Trophoblast cell (in vitro differentiated cells and primary cell): ENCODE data around the gene ZMYND12. TPM values are rescaled to one million over a fixed set of nuclear protein-coding genes. Genes with fewer than 3 reads are reported as not detected.
"Not testable (repeated sequence)": the region's sequence is repeated elsewhere in the genome, so short reads cannot be mapped to it uniquely, and the experiment has no call there.

ENCODE experiments used
- DNase-seq, 2 donors: peaks; one replicate each; pipeline ENCODE4 v3.0.0-alpha.2; 2016
- H2AFZ ChIP-seq: 2 replicates; pipeline ENCODE4 v1.6.1; 2013; ENCODE audit warnings: low read length, moderate library complexity, mild to moderate bottlenecking; ENCODE audit not compliant: insufficient read depth, poor library complexity
- H2AK5ac ChIP-seq: 2 replicates; pipeline ENCODE4 v1.6.1; 2013; ENCODE audit warnings: mild to moderate bottlenecking, low read length
- H2BK120ac ChIP-seq: 2 replicates; pipeline ENCODE4 v1.6.1; 2013; ENCODE audit warnings: low read length, mild to moderate bottlenecking, moderate library complexity; ENCODE audit not compliant: insufficient read depth, poor library complexity
- H2BK12ac ChIP-seq: 2 replicates; pipeline ENCODE4 v1.6.1; 2013; ENCODE audit warnings: mild to moderate bottlenecking, low read length, moderate library complexity
- H2BK5ac ChIP-seq: 2 replicates; pipeline ENCODE4 v1.6.1; 2013; ENCODE audit warnings: low read length, low read depth, moderate library complexity, mild to moderate bottlenecking; ENCODE audit not compliant: poor library complexity
- H3K14ac ChIP-seq: 2 replicates; pipeline ENCODE4 v1.6.1; 2013; ENCODE audit warnings: mild to moderate bottlenecking, low read length
- H3K18ac ChIP-seq: 2 replicates; pipeline ENCODE4 v1.6.1; 2013; ENCODE audit warnings: mild to moderate bottlenecking, low read length
- H3K23ac ChIP-seq: 2 replicates; pipeline ENCODE4 v1.6.1; 2013; ENCODE audit warnings: low read length
- H3K27ac ChIP-seq: 2 replicates; pipeline ENCODE4 v1.5.1; 2013; ENCODE audit warnings: low read depth, mild to moderate bottlenecking, inconsistent platforms, low read length, moderate library complexity
- H3K27me3 ChIP-seq: 2 replicates; pipeline ENCODE4 v1.6.1; 2013; ENCODE audit warnings: inconsistent platforms, mild to moderate bottlenecking, low read length, moderate library complexity; ENCODE audit not compliant: insufficient read depth
- H3K36me3 ChIP-seq, 2 experiments: 1 replicate in 1 of 2; 2 replicates in 1 of 2; pipeline ENCODE4 v1.6.1; 2013; ENCODE audit warnings: low read length in 2 of 2, mild to moderate bottlenecking in 2 of 2, moderate library complexity in 1 of 2; ENCODE audit not compliant: insufficient read depth in 2 of 2, control insufficient read depth in 1 of 2
- H3K4ac ChIP-seq: 2 replicates; pipeline ENCODE4 v1.6.1; 2013; ENCODE audit warnings: low read depth, mild to moderate bottlenecking, low read length, moderate library complexity
- H3K4me1 ChIP-seq, 2 experiments: 1 replicate in 1 of 2; 2 replicates in 1 of 2; pipeline ENCODE4 v1.6.1; 2013; ENCODE audit warnings: low read length in 2 of 2, mild to moderate bottlenecking in 2 of 2, moderate library complexity in 1 of 2; ENCODE audit not compliant: insufficient read depth in 2 of 2, control insufficient read depth in 1 of 2
- H3K4me2 ChIP-seq: 2 replicates; pipeline ENCODE4 v1.6.1; 2013; ENCODE audit warnings: inconsistent platforms, mild to moderate bottlenecking, low read length, moderate library complexity
- H3K4me3 ChIP-seq: 2 replicates; pipeline ENCODE4 v1.5.1; 2013; ENCODE audit warnings: mild to moderate bottlenecking, low read depth, low read length, inconsistent platforms
- H3K79me1 ChIP-seq: one replicate; pipeline ENCODE4 v1.6.1; 2013; ENCODE audit warnings: low read length
- H3K79me2 ChIP-seq: 2 replicates; pipeline ENCODE4 v1.6.1; 2013; ENCODE audit warnings: low read length, mild to moderate bottlenecking; ENCODE audit not compliant: control insufficient read depth, insufficient read depth, poor library complexity
- H3K9ac ChIP-seq: 2 replicates; pipeline ENCODE4 v1.6.1; 2013; ENCODE audit warnings: mild to moderate bottlenecking, low read length
- H3K9me3 ChIP-seq: 2 replicates; pipeline ENCODE4 v1.6.1; 2013; ENCODE audit warnings: low read depth, mild to moderate bottlenecking, control low read depth, inconsistent platforms, low read length; ENCODE audit not compliant: insufficient read depth
- H4K12ac ChIP-seq: 2 replicates; pipeline ENCODE4 v1.6.1; 2013; ENCODE audit warnings: low read depth, mild to moderate bottlenecking, low read length, moderate library complexity
- H4K8ac ChIP-seq: 2 replicates; pipeline ENCODE4 v1.6.1; 2013; ENCODE audit warnings: low read depth, mild to moderate bottlenecking, low read length, moderate library complexity
- H4K91ac ChIP-seq: one replicate; pipeline ENCODE4 v1.6.1; 2013; ENCODE audit warnings: low read depth, mild to moderate bottlenecking, low read length, moderate library complexity
- WGBS: extraction: QIAGEN DNeasy Blood & Tissue Kit; methylation state at CpG from one replicate; pipeline ENCODE4 v1.1.7; 2013; ENCODE audit warnings: missing lambda C conversion rate; ENCODE audit not compliant: insufficient read length, insufficient coverage; ENCODE audit errors: extremely low coverage; 5-methylcytosine and 5-hydroxymethylcytosine counted together
- polyA plus RNA-seq: library from polyadenylated mRNA; stranded (reverse); fragments of 200-250 nt; gene quantifications from 2 replicates; pipeline ENCODE4 v1.2.3, GENCODE V29; 2013

Gene ZMYND12
- polyA plus RNA-seq, result 0.10 and 0.11 TPM in 2 replicates

- Histone ChIP-seq H3K9me3 (no peaks in the 10 kb centered on the region), H4K8ac (peak within 1 kb of the TSS; percentile 94), H3K4me3 (peak within 1 kb of the TSS; percentile 91), H2AK5ac (peak within 1 kb of the TSS; percentile 40), H4K91ac (peak within 1 kb of the TSS; percentile 90), H3K27ac (peak within 1 kb of the TSS; percentile 72), H4K12ac (peak within 1 kb of the TSS; percentile 86), H2BK120ac (peak within 1 kb of the TSS; percentile 80), H3K14ac (peak within 1 kb of the TSS; percentile 92), H3K36me3 (peaks cover 0 to 7% of the 10 kb centered on the region in 2 experiments), H2AFZ (peak within 1 kb of the TSS; percentile 88), H3K27me3 (no peaks in the 10 kb centered on the region), H3K4me1 (peaks cover 8 to 10% of the 10 kb centered on the region in 2 experiments), H3K79me2 (peaks cover 9% of the 10 kb centered on the region), H3K79me1 (peaks cover 11% of the 10 kb centered on the region), H2BK5ac (peak within 1 kb of the TSS; percentile 60), H3K18ac (peak within 1 kb of the TSS; percentile 84), H3K4ac (peak within 1 kb of the TSS; percentile 62), H3K23ac (no peak within 1 kb of the TSS), H3K4me2 (peak within 1 kb of the TSS; percentile 82), H2BK12ac (no peak within 1 kb of the TSS), H3K9ac (peak within 1 kb of the TSS; percentile 88)
- no CpG with 5 or more reads among the region's 66 CpGs for WGBS
- DNase-seq, result peak; percentile 83 to 90
Observed at GRCh38 chr1:42456010-42456753, at the start of gene ZMYND12, which contains the start of gene PPCS. Gene ZMYND12 (minus strand): TSS chr1:42456022. CDS start chr1:42455997, 25 bp downstream. Gene PPCS (plus strand): TSS chr1:42456543. CDS start chr1:42456566, 23 bp downstream.

GRCh38 chr1:42504535-42505128 is 48.8 kb upstream of the ZMYND12 start:
- Histone ChIP-seq H2AK5ac (no peak overlapping the region), H3K23ac (no peak overlapping the region), H3K9me3 (peaks cover 10% of the 10 kb centered on the region), H3K79me1 (no peaks in the 10 kb centered on the region), H2BK12ac (no peak overlapping the region), H3K4me1 (no peaks in the 10 kb centered on the region), H2AFZ (no peak overlapping the region), H3K18ac (no peak overlapping the region), H3K9ac (no peak overlapping the region), H4K91ac (no peak overlapping the region), H3K4me2 (no peak overlapping the region), H3K14ac (no peak overlapping the region), H3K4ac (no peak overlapping the region), H3K27ac (no peak overlapping the region), H4K8ac (no peak overlapping the region), H3K27me3 (no peaks in the 10 kb centered on the region), H2BK5ac (no peak overlapping the region), H2BK120ac (no peak overlapping the region), H3K79me2 (no peaks in the 10 kb centered on the region), H3K36me3 (peaks cover 0 to 2% of the 10 kb centered on the region in 2 experiments), H3K4me3 (no peak overlapping the region), H4K12ac (no peak overlapping the region)
- DNase-seq, result no peak
- WGBS, result no CpG with 5 or more reads among the region's 2 CpGs

- H3K4me3 ChIP-seq, H2BK5ac ChIP-seq, H3K27me3 ChIP-seq, H3K14ac ChIP-seq, H3K36me3 ChIP-seq, DNase-seq, H3K27ac ChIP-seq, H3K9ac ChIP-seq, H4K91ac ChIP-seq, H2BK120ac ChIP-seq, H2BK12ac ChIP-seq, H2AFZ ChIP-seq, H3K4ac ChIP-seq, H3K23ac ChIP-seq, H4K12ac ChIP-seq, H3K4me1 ChIP-seq, H3K79me2 ChIP-seq, H3K4me2 ChIP-seq, H3K18ac ChIP-seq, H3K9me3 ChIP-seq, H3K79me1 ChIP-seq, H4K8ac ChIP-seq, H2AK5ac ChIP-seq: not testable (repeated sequence)
- no CpG with 5 or more reads among the region's 11 CpGs for WGBS
Observed at GRCh38 chr1:42502031-42502430, 46.2 kb upstream of the ZMYND12 start.

GRCh38 chr1:42490237-42490636 is 34.4 kb upstream of the ZMYND12 start:
- Histone ChIP-seq H3K9ac (no peak overlapping the region), H3K4ac (no peak overlapping the region), H4K12ac (no peak overlapping the region), H3K23ac (no peak overlapping the region), H4K8ac (no peak overlapping the region), H3K4me1 (no peaks in the 10 kb centered on the region), H3K79me1 (no peaks in the 10 kb centered on the region), H4K91ac (no peak overlapping the region), H3K36me3 (no peaks in the 10 kb centered on the region), H3K14ac (no peak overlapping the region), H3K4me2 (no peak overlapping the region), H3K79me2 (no peaks in the 10 kb centered on the region), H3K18ac (no peak overlapping the region), H2BK120ac (no peak overlapping the region), H2AK5ac (no peak overlapping the region), H3K27me3 (no peaks in the 10 kb centered on the region), H2AFZ (no peak overlapping the region), H3K27ac (no peak overlapping the region), H2BK12ac (no peak overlapping the region), H3K4me3 (no peak overlapping the region), H2BK5ac (no peak overlapping the region), H3K9me3 (no peaks in the 10 kb centered on the region)
- WGBS, result no CpG with 5 or more reads among the region's 3 CpGs
- DNase-seq, result no peak
